H1 (cell line): ENCODE measurements around the gene SUSD5. TPM values are rescaled to one million over a fixed set of nuclear protein-coding genes. Genes with fewer than 3 reads are reported as not detected.
A peak's percentile ranks its signal among the peaks of the same experiment; 100 is the strongest.

Source experiments
- CTCF ChIA-PET: fragments of 300-600 bp; sonication (Branson Sonifier 250); formaldehyde crosslinking; loops from one replicate; lab custom pipeline; 2021; ENCODE audit not compliant: partially characterized antibody; lab: Charles Lee
- POLR2A ChIA-PET: fragments of 300-600 bp; sonication (Branson Sonifier 250); formaldehyde crosslinking; loops from one replicate; lab custom pipeline; 2021; ENCODE audit warnings: inconsistent platforms; ENCODE audit not compliant: partially characterized antibody; lab: Charles Lee
- DNase-seq, 2 experiments: peaks; one replicate each; pipeline versions ENCODE4 v3.0.0 to v3.0.0-alpha.2; 2010 to 2022; ENCODE audit warnings: low spot score in 2 of 2, low read depth in 1 of 2, mixed read lengths in 1 of 2
- FAIRE-seq: peaks from 2 replicates; lab custom pipeline; 2011; peaks lifted over from hg19 to GRCh38; lab: Jason Lieb, UNC
- H2AFZ ChIP-seq: 2 replicates; pipeline ENCODE4 v1.8.1; 2012; ENCODE audit warnings: low read length, inconsistent platforms
- H2AK5ac ChIP-seq: 2 replicates; pipeline ENCODE4 v1.6.1; 2013; ENCODE audit warnings: low read depth, low read length
- H2BK120ac ChIP-seq: replicated peaks from 2 replicates; pipeline ENCODE3; 2013; ENCODE audit warnings: low read depth, low read length, inconsistent platforms
- H2BK12ac ChIP-seq: 2 replicates; pipeline ENCODE4 v1.6.1; 2013; ENCODE audit warnings: low read depth, low read length
- H2BK15ac ChIP-seq: 2 replicates; pipeline ENCODE4 v1.6.1; 2013; ENCODE audit warnings: low read length
- H2BK20ac ChIP-seq: 2 replicates; pipeline ENCODE4 v1.6.1; 2013; ENCODE audit warnings: low read length
- H2BK5ac ChIP-seq: 2 replicates; pipeline ENCODE4 v1.6.1; 2013; ENCODE audit warnings: low read depth, low read length
- H3K14ac ChIP-seq: 2 replicates; pipeline ENCODE4 v1.6.1; 2013; ENCODE audit warnings: inconsistent platforms; ENCODE audit not compliant: insufficient read length
- H3K18ac ChIP-seq: 2 replicates; pipeline ENCODE4 v1.6.1; 2013; ENCODE audit warnings: low read length; ENCODE audit errors: extremely low read depth
- H3K23ac ChIP-seq: 2 replicates; pipeline ENCODE4 v1.6.1; 2013; ENCODE audit warnings: inconsistent platforms; ENCODE audit not compliant: insufficient read length
- H3K23me2 ChIP-seq: 2 replicates; pipeline ENCODE4 v1.6.1; 2013; ENCODE audit warnings: low read depth, low read length
- H3K27ac ChIP-seq: 2 replicates; pipeline ENCODE4 v1.6.1; 2011; ENCODE audit warnings: low read depth, low read length, inconsistent platforms
- H3K27me3 ChIP-seq, 4 experiments: replicated peaks in 1 of 4; 1 replicate in 1 of 4; 2 replicates in 3 of 4; pipeline versions ENCODE4 v1.6.1 to v1.8.1; 2011 to 2013; ENCODE audit warnings: low read length in 3 of 4, mild to moderate bottlenecking in 3 of 4, inconsistent platforms in 2 of 4, mixed read lengths in 2 of 4, moderate library complexity in 1 of 4; ENCODE audit not compliant: control insufficient read depth in 3 of 4, insufficient read depth in 3 of 4; ENCODE audit errors: extremely low read depth in 1 of 4
- H3K36me3 ChIP-seq, 4 experiments: 2 replicates each; pipeline versions ENCODE4 v1.6.1 to v1.8.1; 2011 to 2013; ENCODE audit warnings: mild to moderate bottlenecking in 4 of 4, low read length in 3 of 4, moderate library complexity in 2 of 4, control low read depth in 1 of 4, inconsistent platforms in 1 of 4; ENCODE audit not compliant: insufficient read depth in 4 of 4, control insufficient read depth in 2 of 4
- H3K4ac ChIP-seq: replicated peaks from 2 replicates; pipeline ENCODE3; 2013; ENCODE audit warnings: low read length, low read depth, mixed read lengths, inconsistent platforms; ENCODE audit not compliant: insufficient read length
- H3K4me1 ChIP-seq, 4 experiments: replicated peaks in 1 of 4; 1 replicate in 1 of 4; 2 replicates in 3 of 4; pipeline versions ENCODE4 v1.6.1 to v1.8.1; 2011 to 2013; ENCODE audit warnings: low read length in 3 of 4, inconsistent platforms in 2 of 4, mixed read lengths in 1 of 4; ENCODE audit not compliant: insufficient read depth in 4 of 4, control insufficient read depth in 3 of 4
- H3K4me2 ChIP-seq, 2 experiments: 2 replicates each; pipeline versions ENCODE4 v1.6.1 to v1.8.1; 2011 to 2013; ENCODE audit warnings: low read depth in 2 of 2, low read length in 2 of 2, control low read depth in 1 of 2, inconsistent platforms in 1 of 2, mild to moderate bottlenecking in 1 of 2; ENCODE audit not compliant: insufficient read depth in 1 of 2
- H3K4me3 ChIP-seq, 4 experiments: fragments of 200-600, 300-600 bp in 1 of 4; sonication (generic), shearing (Covaris generic), sonication (Bioruptor Twin) in 1 of 4; 2 replicates each; pipeline versions ENCODE4 v1.5.1 to v1.8.1; 2011 to 2016; ENCODE audit warnings: low read length in 4 of 4, low read depth in 3 of 4, control low read depth in 2 of 4, inconsistent platforms in 2 of 4, mild to moderate bottlenecking in 2 of 4, mixed read lengths in 1 of 4, moderate library complexity in 1 of 4; ENCODE audit not compliant: insufficient read depth in 2 of 4; ENCODE audit errors: extremely low read depth in 1 of 4
- H3K56ac ChIP-seq: replicated peaks from 2 replicates; pipeline ENCODE3; 2013; ENCODE audit warnings: low read depth, mild to moderate bottlenecking, mixed read lengths, low read length, inconsistent platforms; ENCODE audit not compliant: insufficient read length
- H3K79me1 ChIP-seq: 2 replicates; pipeline ENCODE4 v1.6.1; 2013; ENCODE audit warnings: low read depth, low read length, control low read depth
- H3K79me2 ChIP-seq, 2 experiments: 2 replicates each; pipeline versions ENCODE4 v1.6.1 to v1.8.1; 2012 to 2013; ENCODE audit warnings: low read length in 2 of 2, mild to moderate bottlenecking in 2 of 2, inconsistent platforms in 1 of 2; ENCODE audit not compliant: insufficient read depth in 2 of 2, control insufficient read depth in 1 of 2
- H3K9ac ChIP-seq, 4 experiments: replicated peaks in 1 of 4; 1 replicate in 1 of 4; 2 replicates in 3 of 4; pipeline versions ENCODE4 v1.6.1 to v1.8.1; 2011 to 2013; ENCODE audit warnings: low read depth in 3 of 4, low read length in 3 of 4, control low read depth in 2 of 4, mild to moderate bottlenecking in 2 of 4, moderate library complexity in 2 of 4, inconsistent platforms in 1 of 4; ENCODE audit errors: extremely low read depth in 1 of 4
- H3K9me3 ChIP-seq, 2 experiments: 2 replicates each; pipeline versions ENCODE4 v1.6.1 to v1.8.1; 2012 to 2013; ENCODE audit warnings: mild to moderate bottlenecking in 2 of 2, moderate library complexity in 2 of 2, control low read depth in 1 of 2, inconsistent platforms in 1 of 2, low read depth in 1 of 2, low read length in 1 of 2, mixed read lengths in 1 of 2; ENCODE audit not compliant: insufficient read depth in 2 of 2
- H4K20me1 ChIP-seq, 2 experiments: replicated peaks in 1 of 2; 2 replicates each; pipeline versions ENCODE3 to v1.8.1; 2011 to 2013; ENCODE audit warnings: inconsistent platforms in 2 of 2, low read length in 2 of 2, mild to moderate bottlenecking in 1 of 2; ENCODE audit not compliant: insufficient read depth in 2 of 2, control insufficient read depth in 1 of 2
- H4K5ac ChIP-seq: 2 replicates; pipeline ENCODE4 v1.6.1; 2013; ENCODE audit warnings: low read length, low read depth, mixed read lengths, inconsistent platforms; ENCODE audit not compliant: insufficient read length
- H4K8ac ChIP-seq: 2 replicates; pipeline ENCODE4 v1.8.0; 2013; ENCODE audit warnings: mild to moderate bottlenecking, moderate library complexity, low read length, inconsistent platforms; ENCODE audit not compliant: insufficient read depth; ENCODE audit errors: extremely low read depth
- H4K91ac ChIP-seq: replicated peaks from 2 replicates; pipeline ENCODE3; 2013; ENCODE audit warnings: low read length, mixed read lengths, inconsistent platforms; ENCODE audit not compliant: insufficient read length
- ATF2 ChIP-seq: IDR thresholded peaks from 2 replicates; pipeline ENCODE4 v1.6.1; 2012; ENCODE audit warnings: low read length, inconsistent platforms
- BRCA1 ChIP-seq: IDR thresholded peaks from 2 replicates; pipeline ENCODE4 v1.6.1; 2012; ENCODE audit warnings: low read depth, low read length, improper control_type of control experiment
- CREB1 ChIP-seq: IDR thresholded peaks from 2 replicates; pipeline ENCODE4 v1.6.1; 2012; ENCODE audit warnings: inconsistent platforms
- CTCF ChIP-seq, 3 experiments: IDR thresholded peaks; 1 replicate in 2 of 3; 2 replicates in 1 of 3; pipeline versions ENCODE4 v1.5.1 to v1.6.1; 2011; ENCODE audit warnings: low read length in 3 of 3, mild to moderate bottlenecking in 3 of 3, inconsistent platforms in 2 of 3, low read depth in 1 of 3, moderate library complexity in 1 of 3; ENCODE audit not compliant: insufficient read depth in 1 of 3; ENCODE audit errors: control extremely low read depth in 1 of 3
- EGR1 ChIP-seq: IDR thresholded peaks from 2 replicates; pipeline ENCODE4 v1.6.1; 2011; ENCODE audit warnings: low read depth, low read length, borderline replicate concordance
- KDM1A ChIP-seq: fragments of 200-600, 300-600 bp; sonication (generic); IDR thresholded peaks from 2 replicates; pipeline ENCODE4 v1.7.1; 2016; ENCODE audit warnings: mild to moderate bottlenecking, low read length, borderline replicate concordance
- TCF12 ChIP-seq: IDR thresholded peaks from 2 replicates; pipeline ENCODE4 v1.6.1; 2011; ENCODE audit warnings: low read depth, mild to moderate bottlenecking, low read length
- WGBS, 2 experiments: shearing (Covaris generic) in 1 of 2; methylation state at CpG; one replicate each; pipeline versions ENCODE4 v1.1.6 to v1.1.7; 2013 to 2015; ENCODE audit warnings: low lambda C conversion rate in 2 of 2, mixed read lengths in 2 of 2, inconsistent platforms in 1 of 2, low coverage in 1 of 2, missing lambda C conversion rate in 1 of 2; ENCODE audit not compliant: insufficient replicate concordance in 2 of 2, insufficient coverage in 1 of 2, insufficient read length in 1 of 2; ENCODE audit errors: extremely low coverage in 1 of 2, missing lambda C conversion rate in 1 of 2; 5-methylcytosine and 5-hydroxymethylcytosine counted together
- polyA plus RNA-seq, 7 experiments: library from polyadenylated mRNA; depleted of rRNA in 3 of 7; stranded (reverse) in 5 of 7; unstranded in 2 of 7; fragments of >200 nt in 5 of 7; fragments of 200-250 nt in 2 of 7; gene quantifications; 1 replicate in 5 of 7; 2 replicates in 1 of 7; 4 replicates in 1 of 7; pipeline versions ENCODE4 v1.2.1 to v1.2.3, GENCODE V29; 2011 to 2013; ENCODE audit warnings: missing spikeins in 2 of 7, mixed read lengths in 2 of 7
- total RNA-seq: library from RNA; stranded (reverse); fragmentation: NEBNext Ultra II Directional; extraction: Animal tissue kit (Norgen Biotek cat#: 25700); gene quantifications from 2 replicates; pipeline ENCODE4 v1.2.1, GENCODE V29; 2021

SUSD5 gene
- total and polyA plus RNA-seq, 2 of the 8 experiments (the other 6 are each of a cell fraction or from before 2014, with no cell fraction given), result 0.92 to 3.3 TPM

- no peaks in the 10 kb centered on the region; a peak in 1 of 8 replicates for H3K36me3 ChIP-seq
- ChIA-PET CTCF (interaction anchor here (1.2 to 2.9 kb wide), 4 partner anchors 20 to 258 kb away, joined by 3 to 10 read pairs (median 6); no protein-coding TSS in a partner anchor), POLR2A (no interaction called here)
- H3K4ac ChIP-seq, result no peak overlapping the region
- 85% methylated on average over 13 of the region's 13 CpGs; no CpG with 5 or more reads in 1 of the 2 experiments for WGBS, 2 experiments
- no peak overlapping the region for H2AFZ ChIP-seq
- H3K4me1 ChIP-seq, result peaks cover 0 to 5% (median 3%) of the 10 kb centered on the region in 4 experiments; a peak in 5 of 7 replicates
- no peak overlapping the region for H2AK5ac ChIP-seq
- H3K9me3 ChIP-seq, result peaks cover 0 to 3% of the 10 kb centered on the region in 2 experiments; a peak in 1 of 4 replicates
- H3K14ac ChIP-seq, result no peak overlapping the region
- no peak overlapping the region for H2BK120ac ChIP-seq
- H3K23ac ChIP-seq, result no peak overlapping the region
- no peak for FAIRE-seq
- H3K9ac ChIP-seq, result no peak overlapping the region; a peak in 1 of 7 replicates
- no peak for DNase-seq
- peak overlapping the region in 1 of 4 experiments; percentile 70; a peak in 2 of 8 replicates for H3K4me3 ChIP-seq
- no peaks in the 10 kb centered on the region for H3K27me3 ChIP-seq
- H2BK5ac ChIP-seq, result no peak overlapping the region
- no peak overlapping the region for H4K91ac ChIP-seq
- no peak overlapping the region for H3K18ac ChIP-seq
- no peak overlapping the region for H3K56ac ChIP-seq
- H2BK12ac ChIP-seq, result no peak overlapping the region
- peak overlapping the region; percentile 69 to 89; a peak in 3 of 4 replicates for H3K4me2 ChIP-seq
- no peak overlapping the region for H4K5ac ChIP-seq
- peaks cover 2 to 4% of the 10 kb centered on the region in 2 experiments; a peak in 3 of 4 replicates for H3K79me2 ChIP-seq
- 0 out of 2 replicates have a peak overlapping the region, but pooled peaks have one; percentile 77 for H2BK15ac ChIP-seq
- no peak overlapping the region for H3K27ac ChIP-seq
- peaks cover 5% of the 10 kb centered on the region; the same call in 1 of the 2 replicates for H3K79me1 ChIP-seq
- H4K8ac ChIP-seq, result no peak overlapping the region
- H4K20me1 ChIP-seq, result peaks cover 3 to 5% of the 10 kb centered on the region in 2 experiments
- H2BK20ac ChIP-seq, result no peak overlapping the region
- peaks cover 10% of the 10 kb centered on the region for H3K23me2 ChIP-seq
- no peak for TF ChIP-seq ATF2
- no peak for TF ChIP-seq CTCF (IDR thresholded peaks at IDR 0.05; ENCODE audit: control extremely low read depth in 1 of 3, insufficient read depth in 1 of 3, low read depth in 1 of 3, low read length in 3 of 3)
- TF ChIP-seq CREB1, result no peak
- no peak for TF ChIP-seq EGR1
- TF ChIP-seq BRCA1, result no peak
- no peak for TF ChIP-seq TCF12
- TF ChIP-seq KDM1A, result no peak
Measured at GRCh38 chr3:33115024-33115768, 103.4 kb downstream of the SUSD5 start.
